Measurements from ENCODE around the gene EPM2A.
"Not testable (repeated sequence)": the region's sequence is repeated elsewhere in the genome, so short reads cannot be mapped to it uniquely, and the experiment has no call there.

EPM2A gene

DNA sequence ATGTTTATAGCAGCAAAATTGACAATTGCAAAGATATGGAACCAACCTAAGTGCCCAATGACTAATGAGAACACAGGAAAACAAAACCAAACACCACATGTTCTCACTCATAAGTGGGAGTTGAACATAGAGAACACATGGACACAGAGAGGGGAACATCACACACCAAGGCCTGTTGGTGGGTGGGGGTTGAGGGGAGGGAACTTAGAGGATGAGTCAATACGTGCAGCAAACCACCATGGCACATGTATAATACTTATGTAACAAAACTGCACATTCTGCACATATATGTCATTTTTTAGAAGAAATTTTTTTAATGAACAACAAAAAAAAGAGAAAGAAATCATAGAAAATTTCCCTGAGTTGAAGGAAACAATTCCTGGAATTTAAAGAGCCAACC is 3.9 kb downstream of the EPM2A start:
- no peak for DNase-seq

- DNase-seq, result no peak
Measured at GRCh38 chr6:145729887-145730286, 5.4 kb downstream of the EPM2A start.

GRCh38 chr6:145728444-145729385 is 6.6 kb downstream of the EPM2A start:
- DNase-seq, result no peak

DNA sequence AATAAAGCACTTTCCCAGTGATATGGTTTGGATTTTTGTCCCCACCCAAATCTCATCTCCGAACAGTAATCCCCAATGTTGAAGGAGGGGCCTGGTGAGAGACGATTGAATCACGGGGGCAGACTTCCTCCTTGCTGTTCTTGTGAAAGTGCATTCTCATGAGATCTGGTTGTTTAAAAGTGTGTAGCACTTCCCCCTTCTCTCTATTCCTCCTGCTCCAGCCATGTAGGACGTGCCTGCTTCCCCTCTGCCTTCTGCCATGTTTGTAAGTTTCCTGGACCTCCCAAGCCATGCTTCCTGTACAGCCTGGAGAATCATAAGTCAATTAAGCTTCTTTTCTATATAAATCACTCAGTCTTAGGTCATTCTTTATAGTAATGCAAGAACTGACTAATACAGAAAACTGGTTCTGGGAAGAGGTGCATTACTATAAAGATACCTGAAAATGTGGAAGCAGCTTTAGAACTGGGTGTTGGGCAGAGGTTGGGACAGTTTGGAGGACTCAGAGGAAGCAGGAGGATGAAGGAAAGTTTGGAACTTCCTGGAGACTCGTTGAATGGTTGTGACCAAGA is 7.4 kb downstream of the EPM2A start:
- no peak for DNase-seq

- DNase-seq, result no peak
Measured at GRCh38 chr6:145725570-145725969, 9.8 kb downstream of the EPM2A start.

- DNase-seq, result no peak
Measured at GRCh38 chr6:145723646-145724045, 11.7 kb downstream of the EPM2A start.

DNA sequence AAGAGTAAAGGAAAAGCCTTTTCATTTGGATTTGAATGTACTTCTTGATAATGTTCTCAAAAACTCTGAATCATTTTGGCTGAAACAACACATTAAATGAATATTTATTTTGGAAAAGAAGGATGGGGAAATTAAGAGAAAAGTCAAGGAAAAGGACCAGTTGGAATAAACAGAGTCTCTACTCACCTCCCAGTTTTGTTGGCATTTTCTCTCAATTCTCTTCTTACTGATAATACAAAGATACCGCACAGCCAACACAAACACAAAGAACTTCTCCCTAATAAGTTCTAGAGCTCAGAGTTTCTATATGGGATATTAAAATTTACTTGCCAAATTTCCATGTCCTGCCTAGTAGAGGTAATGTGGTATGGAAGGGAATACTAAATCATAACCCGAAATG is 13.1 kb downstream of the EPM2A start:
- no peak for DNase-seq

GRCh38 chr6:145721144-145721543 is 14.2 kb downstream of the EPM2A start:
- no peak for DNase-seq

DNA sequence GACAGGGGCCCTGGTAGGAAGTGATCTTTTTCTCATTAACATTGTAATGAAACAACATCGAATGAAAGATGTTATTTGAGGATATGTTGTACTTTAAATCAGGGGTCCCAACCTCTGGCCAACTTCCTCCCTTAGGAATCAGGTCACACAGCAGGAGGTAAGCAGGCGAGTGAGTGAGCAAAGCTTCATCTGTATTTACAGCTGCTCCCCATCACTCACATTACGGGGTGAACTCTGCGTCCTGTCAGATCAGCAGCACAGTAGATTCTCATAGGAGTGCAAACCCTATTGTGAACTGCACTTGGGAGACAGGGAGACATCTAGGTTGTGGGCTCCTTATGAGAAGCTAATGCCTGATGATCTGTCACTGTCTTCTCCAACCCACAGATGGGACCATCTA is 19.9 kb downstream of the EPM2A start:
- no peak for DNase-seq

- no peak for DNase-seq
Measured at GRCh38 chr6:145714731-145715130, 20.6 kb downstream of the EPM2A start.

DNA sequence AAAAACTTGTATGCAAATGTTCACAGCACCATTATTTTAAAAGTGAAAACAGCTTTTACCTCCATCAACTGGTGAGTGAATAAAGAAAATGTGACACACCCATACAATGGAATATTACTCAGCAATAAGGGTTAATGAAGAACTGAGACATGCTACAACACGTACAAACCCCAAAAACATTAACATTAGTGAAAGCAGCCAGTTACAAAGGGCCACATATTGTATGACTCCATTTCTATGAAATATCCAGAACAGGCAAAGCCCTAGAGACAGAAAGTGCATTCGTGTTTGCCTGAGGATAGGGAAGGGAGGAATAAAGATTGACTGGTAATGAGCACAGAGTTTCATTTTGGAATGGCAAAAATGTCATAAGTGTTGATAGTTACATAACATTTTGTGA is 21.5 kb downstream of the EPM2A start:
- no peak for DNase-seq

DNA sequence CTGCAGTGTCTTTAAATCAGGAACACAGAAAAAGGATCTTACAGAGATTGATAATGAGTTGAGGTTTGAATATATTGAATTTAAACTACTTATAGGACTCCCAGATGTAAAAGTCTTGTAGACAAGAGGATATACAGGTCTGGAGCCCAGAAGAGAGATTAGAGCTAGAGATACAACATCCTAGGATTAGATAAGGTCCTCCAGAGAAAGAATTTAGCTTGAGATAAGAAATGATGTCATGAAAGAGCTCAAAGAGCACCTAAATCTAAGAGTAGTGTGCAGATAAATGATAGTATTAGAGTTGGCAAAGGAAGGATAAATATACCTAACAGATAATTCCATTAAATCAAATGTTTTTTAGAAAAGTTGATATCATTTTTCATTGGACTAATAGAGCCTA is 23.9 kb downstream of the EPM2A start:
- no peak for DNase-seq

GRCh38 chr6:145707397-145707796 is 27.9 kb downstream of the EPM2A start:
- DNase-seq, result no peak

DNA sequence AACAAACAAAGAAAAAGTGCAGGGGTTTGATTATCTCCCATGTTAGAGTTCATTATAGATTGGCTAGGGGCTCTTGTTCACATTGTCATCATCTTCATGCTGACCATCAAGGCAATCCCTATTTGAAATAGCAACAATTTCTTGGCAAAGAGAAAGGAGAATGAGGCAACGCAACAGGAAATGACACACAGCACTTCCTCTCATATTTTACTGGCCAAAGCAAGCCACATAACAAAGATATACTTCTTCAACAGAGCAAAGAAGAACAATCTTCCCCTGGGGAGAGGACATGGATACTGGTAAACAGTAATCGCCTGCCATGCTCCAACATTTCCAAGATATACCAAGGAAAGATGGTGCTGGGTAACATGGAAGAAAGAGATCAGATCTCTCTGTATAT is 29.8 kb downstream of the EPM2A start:
- DNase-seq, result no peak

DNA sequence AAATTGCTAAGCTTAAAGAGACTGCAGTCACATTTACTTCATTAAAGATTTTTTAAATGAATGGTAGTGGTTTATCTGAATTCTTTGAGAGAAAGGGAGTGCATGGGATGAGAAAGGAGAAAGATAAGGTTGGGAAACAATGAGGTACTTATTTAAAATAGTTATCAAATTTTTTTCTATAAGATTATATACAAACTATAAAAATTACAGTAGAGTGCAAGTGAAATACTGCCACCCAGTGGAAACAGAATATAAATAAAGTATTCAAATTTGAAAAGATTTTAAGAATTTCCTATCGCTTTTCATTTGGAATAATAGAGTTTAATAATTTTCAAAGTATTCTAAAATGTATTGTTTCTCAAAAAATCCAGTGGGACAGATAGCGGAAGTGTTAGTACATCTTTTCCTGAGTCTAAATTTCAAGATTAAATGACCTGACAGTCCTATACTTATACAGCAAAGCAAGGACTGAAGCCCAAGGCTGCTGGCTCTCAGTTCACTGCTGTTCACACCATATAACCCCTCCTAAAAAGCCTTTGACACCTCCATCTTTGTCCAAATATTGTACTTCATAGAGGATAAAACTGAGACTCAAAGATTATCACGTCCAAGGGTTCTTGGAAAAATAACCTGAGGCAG is 31.1 kb downstream of the EPM2A start:
- DNase-seq, result no peak

DNA sequence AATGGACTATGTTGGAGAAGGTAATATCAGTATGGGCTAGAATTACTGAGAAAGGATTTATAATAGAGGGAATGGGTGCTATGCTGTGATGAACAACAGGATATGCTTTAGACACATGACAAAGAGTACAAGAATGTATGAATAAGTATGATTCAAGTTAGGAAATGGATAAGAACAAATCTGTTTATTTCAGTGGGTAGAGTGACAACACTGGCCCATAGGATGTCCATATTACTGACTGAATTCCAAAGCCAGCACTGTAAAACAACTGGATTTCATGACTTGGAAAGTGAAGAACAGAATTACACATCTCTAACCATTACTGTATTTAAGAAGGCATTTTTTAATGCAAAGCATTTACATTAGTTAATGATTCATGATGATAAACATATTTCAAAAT is 35.9 kb downstream of the EPM2A start:
- DNase-seq, result no peak

GRCh38 chr6:145697401-145697800 is 37.9 kb downstream of the EPM2A start:
- not testable (repeated sequence) for DNase-seq

GRCh38 chr6:145694083-145694737 is 41.1 kb downstream of the EPM2A start:
- DNase-seq, result no peak

DNA sequence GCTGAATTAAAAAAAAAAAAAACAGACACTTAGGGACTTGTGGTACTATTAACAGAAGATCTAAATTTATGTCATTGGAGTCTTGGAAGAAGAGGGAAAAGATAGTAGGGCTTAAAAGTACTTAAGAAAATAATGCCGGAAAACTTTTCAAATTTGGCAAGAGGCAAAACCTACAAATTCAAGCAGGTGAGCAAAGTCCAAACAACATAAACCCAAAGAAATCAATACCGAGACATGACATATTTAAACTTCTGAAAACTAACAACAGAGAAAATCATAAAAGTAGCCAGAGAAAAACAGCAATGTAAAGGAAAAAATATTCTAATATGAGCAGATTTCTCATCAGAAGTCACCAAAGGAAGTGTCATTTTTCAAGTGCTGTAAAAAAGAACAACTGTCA is 44.4 kb downstream of the EPM2A start:
- DNase-seq, result no peak

GRCh38 chr6:145689529-145689928 is 45.8 kb downstream of the EPM2A start:
- no peak for DNase-seq

DNA sequence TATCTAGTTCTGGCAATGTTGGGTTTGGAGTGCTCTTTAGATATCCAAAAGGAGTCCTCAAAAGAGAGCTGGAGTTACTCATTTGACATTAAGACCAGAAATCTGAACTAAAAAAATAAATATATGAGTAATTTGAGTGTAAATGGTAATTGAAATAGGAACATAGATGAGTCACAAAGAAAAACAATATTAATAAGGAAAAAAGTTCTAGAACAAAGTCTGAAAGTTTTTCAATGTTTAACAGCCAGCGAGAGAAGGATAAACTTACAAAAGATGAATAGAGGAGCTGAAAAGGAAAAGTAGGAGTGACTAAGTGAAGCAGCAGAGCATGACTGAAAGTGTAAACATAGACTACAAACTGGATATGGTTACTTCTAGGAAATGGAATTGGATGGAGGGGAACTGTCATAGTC is 46.8 kb downstream of the EPM2A start:
- DNase-seq, result no peak

DNA sequence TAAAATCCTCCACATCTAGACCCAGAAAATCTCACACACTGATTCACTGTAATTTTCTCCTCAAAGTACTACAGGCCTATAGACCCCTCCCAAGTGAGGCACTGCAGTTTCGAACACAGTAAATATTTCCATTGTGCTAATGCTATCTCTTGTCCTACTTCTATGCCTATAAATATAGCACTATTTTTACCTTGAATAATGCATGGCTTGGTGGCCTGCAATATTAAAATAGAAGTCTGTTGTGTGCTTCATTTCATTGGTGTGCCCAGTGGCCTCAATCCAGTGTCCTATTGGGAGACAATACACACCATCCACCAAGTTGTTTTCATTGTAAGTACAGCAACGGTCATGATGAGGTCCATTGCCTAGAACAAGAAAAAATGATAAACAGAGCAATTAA is 49.4 kb downstream of the EPM2A start:
- no peak for DNase-seq

Data from amygdala (tissue), 56 donors.